Activated CD8-positive, alpha-beta memory T cell treated with anti-CD3 and anti-CD28 coated beads, Interleukin-2, amount 50 U/mL, for 4 hours (primary cell): Measurements from ENCODE around the gene SESN2.
A peak's percentile ranks its signal among the peaks of the same experiment; 100 is the strongest.

Experiments used
- DNase-seq: peaks from one replicate; pipeline ENCODE4 v3.0.0-alpha.2; 2020

Gene SESN2

DNA sequence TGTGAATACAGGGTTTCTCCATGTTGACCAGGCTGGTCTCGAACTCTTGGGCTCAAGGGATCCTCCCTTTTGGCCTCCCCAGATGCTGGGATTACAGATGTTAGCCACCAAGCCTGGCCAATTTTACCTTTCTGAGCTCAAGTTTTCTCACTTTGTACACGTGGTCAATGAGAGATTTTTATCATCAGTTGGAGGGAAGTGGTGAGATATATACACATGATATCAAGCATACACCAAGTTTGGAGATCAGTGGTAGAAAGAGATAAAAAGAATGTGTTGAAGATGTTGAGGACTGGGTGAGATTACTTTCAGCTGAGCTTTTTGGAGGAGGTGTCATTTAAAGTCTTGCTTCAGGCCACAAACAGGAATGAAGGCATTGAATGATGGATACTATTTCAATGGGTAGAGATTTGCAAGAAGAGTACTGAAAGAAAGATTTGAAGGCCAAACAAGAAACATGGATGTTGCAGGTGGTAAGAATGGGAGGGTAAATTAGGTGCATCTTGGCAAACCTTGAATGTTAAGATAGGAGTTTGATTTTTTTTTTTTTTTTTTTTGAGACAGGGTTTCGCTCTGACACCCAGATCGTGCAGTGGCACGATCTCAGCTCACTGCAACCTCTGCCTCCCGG is 3.0 kb upstream of the SESN2 start:
- DNase-seq = no peak

GRCh38 chr1:28257736-28258135 is 1.6 kb upstream of the SESN2 start:
- DNase-seq = no peak

DNA sequence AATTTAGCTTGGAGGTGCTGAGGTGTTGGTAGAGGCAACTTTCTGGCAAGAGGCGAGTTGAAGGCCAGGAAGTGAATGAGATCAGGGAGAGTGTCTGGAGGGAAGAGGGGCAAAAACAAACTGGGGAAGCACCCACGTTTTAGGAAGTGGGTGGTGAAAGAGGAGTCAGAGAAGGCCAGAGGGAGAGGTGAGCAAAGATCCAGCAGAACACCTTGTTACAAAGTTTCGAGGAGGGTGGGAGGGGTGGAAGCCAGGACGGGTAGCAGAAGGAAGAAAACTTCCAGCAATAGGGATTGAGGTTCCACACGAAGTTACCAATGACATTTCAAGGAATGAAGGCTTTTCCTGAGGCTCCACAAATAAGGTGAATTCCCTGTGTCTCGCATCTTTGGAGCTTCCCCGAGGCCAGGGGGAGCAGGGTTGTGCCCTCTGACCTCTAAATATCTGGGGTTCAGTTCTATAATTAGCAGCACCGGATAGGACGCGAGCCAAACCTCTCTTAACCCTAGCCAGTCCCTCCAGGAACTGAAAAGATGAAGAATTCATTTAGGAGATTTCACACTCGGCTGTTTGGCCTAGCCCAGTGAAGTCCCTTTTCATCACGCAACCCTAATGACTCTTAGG is 578 bp upstream of the SESN2 start:
- DNase-seq = no peak

GRCh38 chr1:28259934-28260802 is 850 bp downstream of the SESN2 start:
- peak; percentile 46 for DNase-seq

DNA sequence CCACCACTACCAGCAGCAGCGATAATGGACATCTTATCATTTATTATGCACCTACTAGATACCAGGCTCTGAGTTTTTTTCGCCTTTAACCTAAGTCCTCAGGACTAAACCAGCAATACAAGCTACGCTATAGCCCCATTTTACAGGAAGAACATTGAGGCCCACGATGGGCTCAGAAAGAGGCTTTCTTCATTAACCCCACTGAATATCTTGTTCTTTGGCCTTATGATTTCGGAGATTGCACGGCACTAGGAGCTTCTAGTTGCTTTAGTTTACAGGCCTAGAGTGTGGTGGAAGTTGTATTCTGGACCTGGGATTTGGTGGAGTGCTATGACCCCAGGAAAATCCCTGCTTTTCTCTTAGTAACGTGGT is 1.5 kb downstream of the SESN2 start:
- DNase-seq = no peak

GRCh38 chr1:28264897-28265296 is 5.6 kb downstream of the SESN2 start:
- DNase-seq = no peak

DNA sequence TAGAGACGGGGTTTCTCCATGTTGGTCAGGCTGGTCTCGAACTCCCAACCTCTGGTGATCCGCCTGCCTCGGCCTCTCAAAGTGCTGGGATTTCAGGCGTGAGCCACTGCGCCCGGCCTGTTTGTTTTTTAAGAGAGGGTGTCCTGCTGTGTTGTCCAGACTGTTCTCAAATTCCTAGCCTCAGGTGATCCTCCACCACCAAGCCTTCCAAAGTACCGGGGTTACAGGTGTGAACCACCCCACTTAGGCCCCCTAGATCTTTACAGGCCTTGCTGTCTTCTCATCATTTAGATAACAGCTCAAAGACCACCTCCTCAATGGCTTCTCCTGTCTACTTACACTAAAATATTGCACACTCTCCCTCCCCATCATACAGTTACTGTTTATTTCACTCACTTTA is 6.3 kb downstream of the SESN2 start:
- no peak for DNase-seq

GRCh38 chr1:28266920-28267322 is 7.6 kb downstream of the SESN2 start:
- DNase-seq = no peak

DNA sequence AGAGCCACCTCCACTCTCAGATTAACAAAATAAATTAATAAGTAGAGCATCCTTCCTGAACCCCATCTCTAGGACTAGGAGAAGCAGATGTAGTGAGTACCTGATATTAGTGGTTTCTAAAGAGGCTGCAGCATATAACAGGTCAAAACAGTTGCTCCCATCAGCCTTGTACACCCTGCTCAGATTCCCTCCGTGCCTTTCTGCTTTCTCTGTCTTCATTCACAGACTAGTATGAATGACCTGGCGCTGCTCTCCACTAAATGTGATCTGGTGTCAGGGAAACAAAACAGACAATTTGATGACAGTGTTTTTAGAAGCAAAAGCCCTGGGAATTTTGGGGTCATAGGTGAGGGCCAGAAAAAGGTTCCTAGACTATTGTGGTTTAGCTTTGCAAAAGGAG is 8.3 kb downstream of the SESN2 start:
- DNase-seq = no peak

DNA sequence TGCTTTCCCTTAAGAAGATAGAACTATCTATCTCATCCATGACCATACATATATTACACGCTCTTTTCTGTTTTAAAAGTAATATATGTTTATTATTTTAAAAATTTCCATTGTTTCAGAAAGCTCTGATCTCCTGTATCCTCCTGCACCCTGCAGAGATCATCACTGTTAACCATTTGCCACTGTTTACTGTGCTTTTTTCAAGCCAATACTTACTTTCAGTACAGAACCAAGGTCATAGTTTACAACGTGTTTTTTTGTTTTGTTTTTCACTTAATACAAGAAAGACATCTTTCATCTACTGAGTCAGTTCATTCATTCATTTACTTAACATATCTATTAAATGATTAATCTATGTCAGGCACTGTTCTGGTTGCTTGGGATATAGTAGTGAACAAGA is 10.2 kb downstream of the SESN2 start:
- DNase-seq = no peak

DNA sequence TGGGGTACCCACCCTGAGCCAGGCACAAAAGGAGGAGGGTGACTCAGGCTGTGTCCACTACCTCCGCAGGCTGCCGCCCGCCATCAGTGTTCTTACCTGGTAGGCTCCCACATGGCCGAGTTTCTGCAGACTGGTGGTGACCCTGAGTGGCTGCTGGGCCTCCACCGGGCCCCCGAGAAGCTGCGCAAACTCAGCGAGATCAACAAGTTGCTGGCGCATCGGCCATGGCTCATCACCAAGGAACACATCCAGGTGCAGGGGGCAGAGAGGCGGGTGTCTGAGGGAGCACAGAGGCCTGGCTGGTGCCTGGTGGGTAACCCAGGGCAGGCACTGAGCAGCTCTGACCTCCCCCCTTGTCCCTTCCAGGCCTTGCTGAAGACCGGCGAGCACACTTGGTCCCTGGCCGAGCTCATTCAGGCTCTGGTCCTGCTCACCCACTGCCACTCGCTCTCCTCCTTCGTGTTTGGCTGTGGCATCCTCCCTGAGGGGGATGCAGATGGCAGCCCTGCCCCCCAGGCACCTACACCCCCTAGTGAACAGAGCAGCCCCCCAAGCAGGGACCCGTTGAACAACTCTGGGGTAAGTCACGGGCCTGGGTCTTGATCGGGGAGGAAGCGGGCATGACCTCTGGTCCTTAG is 13.0 kb downstream of the SESN2 start:
- no peak for DNase-seq

GRCh38 chr1:28273216-28273860 is 14.0 kb downstream of the SESN2 start:
- no peak for DNase-seq

GRCh38 chr1:28278763-28279162 is 19.4 kb downstream of the SESN2 start:
- DNase-seq = no peak

DNA sequence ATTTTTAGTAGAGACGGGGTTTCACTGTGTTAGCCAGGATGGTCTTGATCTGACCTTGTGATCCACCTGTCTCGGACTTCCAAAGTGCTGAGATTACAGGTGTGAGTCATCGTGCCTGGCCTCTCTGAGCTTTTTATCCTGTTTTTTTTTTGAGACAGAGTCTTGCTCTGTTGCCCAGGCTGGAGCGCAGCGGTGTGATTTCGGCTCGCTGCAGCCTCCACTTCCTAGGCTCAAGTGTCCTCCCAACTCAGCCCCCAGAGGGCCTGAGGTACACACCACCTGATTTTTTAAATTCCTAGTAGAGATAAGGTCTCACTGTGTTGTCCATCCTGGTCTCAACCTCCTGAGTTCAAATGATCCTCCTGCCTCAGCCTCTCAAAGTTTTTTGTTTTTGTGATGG is 20.4 kb downstream of the SESN2 start:
- DNase-seq = no peak

GRCh38 chr1:28280501-28280900 is 21.2 kb downstream of the SESN2 start:
- DNase-seq = no peak

GRCh38 chr1:28280977-28281381 is 21.7 kb downstream of the SESN2 start:
- DNase-seq = no peak

GRCh38 chr1:28281608-28282425 is 22.5 kb downstream of the SESN2 start:
- DNase-seq = no peak

DNA sequence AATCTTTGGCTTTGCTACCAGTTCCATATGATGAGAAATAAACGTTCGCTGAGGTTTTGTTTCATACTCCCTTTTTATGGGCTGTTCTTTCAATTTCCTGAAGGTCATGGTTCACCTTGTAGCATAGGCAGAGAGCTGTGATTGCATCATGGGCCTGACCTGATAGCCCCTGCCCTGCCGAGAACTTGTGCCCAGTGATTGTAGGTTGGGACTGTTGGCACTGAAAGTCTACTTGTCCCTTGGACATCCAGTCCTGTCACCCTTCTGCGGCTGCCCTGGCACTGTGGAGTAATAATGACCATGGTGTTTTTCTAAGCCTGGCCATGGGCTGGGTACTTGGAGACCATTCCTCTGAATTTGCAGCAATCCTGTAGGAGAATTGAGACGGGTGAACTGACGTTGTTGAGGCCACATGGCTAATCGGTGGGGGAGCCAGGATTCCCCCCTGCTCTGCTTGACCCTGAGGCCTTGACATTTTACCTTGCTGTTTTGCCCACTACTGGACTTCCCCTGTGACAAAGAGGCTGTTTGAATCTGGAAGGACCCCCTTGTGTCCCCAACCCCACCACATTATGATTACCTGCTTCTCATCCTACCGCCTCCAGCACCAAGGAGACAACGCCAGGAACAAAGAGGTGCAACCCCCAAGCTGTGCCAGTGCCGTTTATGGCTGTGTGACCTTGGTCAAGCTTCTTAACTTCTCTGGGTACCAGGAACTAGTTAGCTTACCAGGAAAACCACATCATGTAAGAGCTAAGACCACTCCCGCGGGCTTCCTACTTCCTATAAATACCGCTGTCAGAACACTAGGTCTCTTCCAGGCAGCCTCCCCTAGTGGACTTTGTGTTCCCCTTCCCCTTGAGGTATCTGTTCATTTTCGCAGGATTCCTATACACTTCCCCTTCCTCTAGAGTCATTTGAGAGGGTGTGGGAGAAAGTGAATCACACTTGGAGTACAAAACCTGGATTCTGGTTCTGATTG is 23.4 kb downstream of the SESN2 start:
- no peak for DNase-seq

DNA sequence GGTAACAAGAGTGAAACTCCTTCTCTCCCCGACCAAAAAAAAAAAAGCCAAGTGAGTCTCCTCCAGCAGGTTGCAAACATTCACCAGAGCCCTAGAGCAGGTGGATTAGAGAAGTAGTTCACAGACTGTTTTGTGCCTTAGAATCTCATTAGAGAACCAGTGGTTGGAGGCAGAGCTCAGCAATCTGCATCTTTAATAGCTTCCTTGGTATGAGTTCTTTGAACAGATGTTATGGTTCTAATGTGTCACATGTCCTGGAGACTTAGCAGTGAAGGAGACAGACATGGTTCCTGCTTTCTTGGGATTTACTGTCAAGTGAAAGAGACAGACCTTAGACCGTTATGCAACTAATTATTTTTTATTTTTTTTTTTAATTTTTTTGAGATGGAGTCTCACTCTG is 26.8 kb downstream of the SESN2 start:
- DNase-seq = no peak

GRCh38 chr1:28288487-28288886 is 29.2 kb downstream of the SESN2 start:
- no peak for DNase-seq

- no peak for DNase-seq
These were observed 31.5 kb downstream of the SESN2 start for GRCh38 chr1:28290851-28291250.
